NCI-H187 treated with DMSO at 0.1 percent for 48 hours (cell line): ENCODE measurements around the gene BEST2.

Experiments
- DNase-seq: peaks from one replicate; lab custom pipeline; 2025; lab: John Stamatoyannopoulos, UW

Gene BEST2

DNA sequence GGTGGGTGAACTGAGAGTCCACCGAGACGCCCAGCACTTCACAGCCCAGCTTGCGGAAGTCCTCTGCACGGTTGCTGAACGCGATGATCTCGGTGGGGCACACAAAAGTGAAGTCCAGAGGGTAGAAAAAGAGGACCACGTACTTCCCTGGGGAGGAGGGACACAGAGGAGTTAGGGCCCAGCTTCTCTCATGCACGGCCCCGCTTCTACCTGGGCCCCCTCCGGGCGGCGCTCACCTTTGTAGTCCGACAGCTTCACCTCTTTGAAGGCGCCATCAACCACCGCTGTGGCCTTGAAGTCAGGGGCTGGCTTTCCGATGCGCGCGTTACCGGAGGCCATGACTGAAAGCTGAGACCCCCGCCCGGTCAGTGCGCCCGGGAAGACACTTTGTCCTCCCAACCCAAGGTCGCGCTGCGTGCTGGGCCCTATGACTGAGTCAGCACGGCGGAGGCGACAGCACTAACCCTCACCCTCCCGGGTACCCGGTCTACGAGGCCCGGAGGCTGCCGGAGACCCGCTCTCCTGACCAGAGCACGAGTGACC, 49.4 kb downstream of the BEST2 start:
- DNase-seq, result no peak

DNA sequence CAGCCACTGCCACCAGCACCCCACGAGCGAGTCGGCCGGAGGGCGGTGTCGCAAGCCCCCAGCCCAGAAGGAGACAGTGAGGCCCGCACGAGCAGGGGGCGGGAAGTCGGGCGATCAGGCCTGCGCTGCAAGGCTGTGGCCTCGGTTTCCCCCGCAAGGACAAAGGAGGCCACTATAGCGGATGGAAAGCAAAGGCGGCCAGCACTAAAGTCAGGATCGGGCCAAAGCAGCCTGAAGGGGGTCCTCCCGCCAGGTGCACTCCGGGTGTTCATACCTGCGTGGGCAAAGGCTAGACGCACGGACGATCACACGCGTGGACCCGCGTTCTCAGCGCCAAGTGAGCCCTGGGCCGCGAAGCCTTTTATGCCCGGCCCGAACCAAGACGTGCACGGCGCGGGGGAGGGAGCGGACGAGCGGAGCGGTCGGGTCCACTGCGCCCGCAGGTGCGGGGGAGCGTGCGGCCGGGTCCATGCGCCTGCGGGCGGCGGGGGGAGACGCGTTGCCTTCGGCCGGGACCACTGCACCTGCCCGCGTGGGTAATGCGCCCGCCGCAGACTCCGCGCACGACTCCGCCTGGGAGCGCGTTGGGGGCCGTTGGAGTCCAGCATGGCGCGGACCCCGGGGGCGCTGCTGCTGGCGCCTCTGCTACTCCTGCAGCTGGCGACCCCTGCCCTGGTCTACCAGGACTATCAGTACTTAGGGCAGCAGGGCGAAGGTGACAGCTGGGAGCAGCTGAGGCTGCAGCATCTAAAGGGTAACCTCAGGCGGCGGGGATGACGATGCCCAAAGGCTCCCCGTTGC, 50.1 kb downstream of the BEST2 start, which contains the start of the genes PRDX2 and THSD8:
Gene PRDX2 (minus strand): TSS at position 335 of the 801 bp plus-strand sequence. CDS start 539 bp downstream, outside the sequence.
Gene THSD8 (plus strand): TSS at position 604 of the 801 bp plus-strand sequence. CDS start 3 bp downstream, at position 607.
- DNase-seq, result no peak

DNA sequence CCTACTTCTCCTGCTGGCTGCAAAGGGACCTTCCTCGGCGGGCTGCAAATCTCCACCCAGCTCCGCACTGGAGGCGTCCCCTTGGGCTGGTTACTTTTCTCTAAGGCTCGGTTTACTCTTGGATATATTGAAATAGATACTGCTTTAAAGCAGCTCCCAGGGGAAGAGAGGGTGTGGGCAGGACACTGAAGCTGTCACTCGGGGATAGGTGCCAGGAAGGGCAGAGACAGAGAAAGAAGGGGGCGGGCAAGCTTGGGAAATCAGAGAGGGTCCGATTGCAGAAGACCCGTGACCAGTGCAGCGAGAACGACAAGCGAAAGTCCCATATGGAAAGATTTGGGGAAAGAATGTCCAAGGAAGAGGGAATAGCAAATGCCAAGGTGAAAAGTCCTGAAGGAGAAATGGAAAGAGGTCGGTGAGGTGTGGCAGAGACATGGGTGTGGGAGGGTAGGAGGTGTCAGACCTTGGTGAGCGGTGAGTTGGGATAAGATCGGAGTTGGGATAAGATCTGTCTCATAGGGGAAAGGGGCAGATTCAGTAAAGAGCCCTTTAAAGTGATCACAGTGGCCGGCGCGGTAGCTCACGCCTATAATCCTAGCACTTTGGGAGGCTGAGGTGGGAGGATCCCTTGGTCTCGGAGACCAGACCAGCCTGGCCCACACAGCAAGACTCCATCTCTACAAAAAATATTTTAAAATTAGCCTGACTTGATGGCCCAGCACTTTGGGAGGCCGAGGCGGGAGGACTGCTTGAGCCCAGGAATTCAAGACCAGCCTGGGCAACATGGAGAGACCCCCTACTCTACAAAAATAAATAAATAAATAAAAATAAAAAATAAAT, 50.9 kb downstream of the BEST2 start:
- DNase-seq, result no peak

DNA sequence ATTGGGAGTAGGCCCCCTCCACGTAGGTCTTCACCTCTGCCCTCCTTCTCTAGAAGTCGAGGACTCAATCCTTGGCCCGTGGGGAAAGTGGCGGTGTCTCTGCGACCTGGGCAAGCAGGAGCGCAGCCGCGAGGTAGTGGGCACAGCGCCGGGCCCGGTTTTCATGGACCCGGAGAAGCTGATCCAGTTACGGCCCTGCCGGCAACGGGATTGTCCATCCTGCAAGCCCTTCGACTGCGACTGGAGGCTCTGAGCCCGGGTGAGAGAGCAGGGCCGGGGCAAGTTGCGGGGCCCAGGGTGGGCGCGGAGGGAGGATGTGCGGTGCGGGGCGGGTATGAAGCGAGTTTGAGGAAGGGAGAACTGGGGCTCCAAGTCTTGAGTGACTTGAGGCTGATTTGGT, 52.5 kb downstream of the BEST2 start:
- no peak for DNase-seq

DNA sequence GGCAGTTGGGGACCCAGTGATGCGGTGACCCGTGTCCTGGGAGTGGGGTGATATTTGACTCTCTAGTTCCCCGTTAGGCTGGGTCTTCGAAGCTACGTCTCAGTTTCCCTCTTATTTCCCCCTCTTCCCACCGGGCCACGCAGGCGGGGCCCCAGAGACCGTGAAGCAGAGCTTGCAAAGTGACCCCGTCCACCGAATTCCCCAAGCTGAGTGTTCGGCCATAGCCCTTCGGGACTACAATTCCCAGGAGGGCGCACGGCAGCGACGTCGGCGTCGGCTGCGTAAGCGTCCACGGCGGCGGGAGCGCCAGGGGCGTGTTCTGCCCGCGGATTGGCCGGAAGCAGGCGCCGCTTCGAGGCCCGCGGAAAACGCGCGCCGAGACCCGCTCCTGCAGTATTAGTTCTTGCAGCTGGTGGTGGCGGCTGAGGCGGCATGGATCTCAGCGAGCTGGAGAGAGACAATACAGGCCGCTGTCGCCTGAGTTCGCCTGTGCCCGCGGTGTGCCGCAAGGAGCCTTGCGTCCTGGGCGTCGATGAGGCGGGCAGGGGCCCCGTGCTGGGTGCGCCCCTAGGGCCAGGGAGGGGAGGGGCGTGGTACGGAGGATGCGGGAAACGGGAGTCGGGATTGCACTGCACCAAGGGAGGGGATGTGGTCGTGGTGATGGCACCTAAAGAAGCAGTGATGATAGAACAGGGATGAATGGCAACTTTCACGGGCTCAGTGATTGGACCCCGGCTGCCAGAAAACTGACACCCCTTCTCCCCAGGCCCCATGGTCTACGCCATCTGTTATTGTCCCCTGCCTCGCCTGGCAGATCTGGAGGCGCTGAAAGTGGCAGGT, 54.9 kb downstream of the BEST2 start, which contains the start of gene RNASEH2A:
Gene RNASEH2A (plus strand): TSS at position 343 of the 840 bp plus-strand sequence. CDS start 90 bp downstream, at position 433.
- no peak for DNase-seq
